ENCODE data around the gene ZNF384. TPM values are rescaled to one million over a fixed set of nuclear protein-coding genes. Genes with fewer than 3 reads are reported as not detected.

Gene ZNF384
- total and polyA plus RNA-seq, 2 of the 8 experiments (the other 6 are each of a cell fraction or from before 2014, with no cell fraction given) = 59.0 to 59.6 TPM

GRCh38 chr12:6699989-6700645 lies 10.9 kb upstream of the ZNF384 start (continued):
- TF ChIP-seq BACH1 (IDR thresholded peaks at IDR 0.05; ENCODE audit: low read length) (no peak), KDM4A (IDR thresholded peaks at IDR 0.05; ENCODE audit: low read depth, low read length, severe bottlenecking) (peak; percentile 99), ASH2L (IDR thresholded peaks at IDR 0.05; ENCODE audit: low read length) (peak; percentile 30), TCF12 (IDR thresholded peaks at IDR 0.05; ENCODE audit: low read depth, low read length) (no peak), RBBP5 (IDR thresholded peaks at IDR 0.05; ENCODE audit: borderline replicate concordance, low read depth, low read length) (peak; percentile 87; the same call in 1 of the 2 replicates), TAF1 (IDR thresholded peaks at IDR 0.05; ENCODE audit: low read depth, low read length) (no peak)

Data from H1 (cell line).